K562 (cell line): Measurements from ENCODE around the gene SUMO3. TPM values are rescaled to one million over a fixed set of nuclear protein-coding genes. Genes with fewer than 3 reads are reported as not detected.

Source experiments
- BCL6 ChIP-seq: fragments of 250-450 bp; sonication (Bioruptor Pico); IDR thresholded peaks from 2 replicates; pipeline ENCODE4 v1.4.0; 2020
- BMI1 ChIP-seq: fragments of 150-350 bp; IDR thresholded peaks from 2 replicates; pipeline ENCODE4 v1.6.1; 2014; ENCODE audit warnings: low read length
- CBX5 ChIP-seq: IDR thresholded peaks from 2 replicates; pipeline ENCODE4 v1.6.1; 2014; ENCODE audit warnings: low read depth, borderline replicate concordance
- E2F5 ChIP-seq: sonication (generic); formaldehyde crosslinking; IDR thresholded peaks from 2 replicates; pipeline ENCODE4 v1.8.0; 2022; ENCODE audit warnings: mild to moderate bottlenecking, missing genetic modification reagents
- HMGN3 ChIP-seq: IDR thresholded peaks from 2 replicates; pipeline ENCODE4 v1.6.1; 2011; ENCODE audit warnings: borderline replicate concordance, low read depth, mild to moderate bottlenecking, mixed read lengths, low read length; ENCODE audit not compliant: insufficient read length; ENCODE audit errors: extremely low read depth
- HOMEZ ChIP-seq: fragments of 250-450 bp; sonication (Bioruptor Pico); IDR thresholded peaks from 2 replicates; pipeline ENCODE4 v1.4.0; 2020; ENCODE audit warnings: mild to moderate bottlenecking, moderate library complexity
- LEF1 ChIP-seq: fragments of 450-650 bp; IDR thresholded peaks from 2 replicates; pipeline ENCODE4 v1.6.1; 2016; ENCODE audit warnings: mild to moderate bottlenecking
- MAFG ChIP-seq: fragments of 450-650 bp; conservative IDR thresholded peaks from 2 replicates; pipeline ENCODE4 v1.6.1; 2016; ENCODE audit warnings: missing genetic modification characterization, missing compliant biosample characterization
- MYBL2 ChIP-seq, 2 experiments: fragments of 450-650 bp in 1 of 2; sonication (generic) in 1 of 2; formaldehyde crosslinking in 1 of 2; IDR thresholded peaks; 2 replicates each; pipeline versions ENCODE4 v1.6.1 to v1.8.1; 2017 to 2022; ENCODE audit warnings: borderline replicate concordance in 1 of 2, inconsistent platforms in 1 of 2, low read depth in 1 of 2, mild to moderate bottlenecking in 1 of 2, missing genetic modification reagents in 1 of 2, moderate library complexity in 1 of 2
- NCOA1 ChIP-seq: fragments of 450-650 bp; IDR thresholded peaks from 2 replicates; pipeline ENCODE4 v1.6.1; 2016; ENCODE audit warnings: low read depth
- NR0B1 ChIP-seq: fragments of 450-650 bp; IDR thresholded peaks from one replicate; pipeline ENCODE4 v1.6.1; 2018; ENCODE audit warnings: mild to moderate bottlenecking, moderate library complexity; ENCODE audit not compliant: partially characterized antibody
- NR2C1 ChIP-seq, 2 experiments: fragments of 450-650 bp; IDR thresholded peaks; 2 replicates each; pipeline ENCODE4 v1.6.1; 2017; ENCODE audit warnings: mild to moderate bottlenecking in 2 of 2, antibody characterized with exemption in 1 of 2, inconsistent platforms in 1 of 2, missing compliant biosample characterization in 1 of 2, missing genetic modification characterization in 1 of 2
- NUFIP1 ChIP-seq: fragments of 450-650 bp; IDR thresholded peaks from 2 replicates; pipeline ENCODE4 v1.6.1; 2018; ENCODE audit not compliant: partially characterized antibody
- PHF8 ChIP-seq: fragments of 200-600 bp; sonication (generic); IDR thresholded peaks from 2 replicates; pipeline ENCODE4 v1.6.1; 2012; ENCODE audit warnings: mixed run types, mild to moderate bottlenecking, inconsistent platforms, low read length, moderate library complexity, borderline replicate concordance
- SNIP1 ChIP-seq: fragments of 450-650 bp; IDR thresholded peaks from 2 replicates; pipeline ENCODE4 v1.7.1; 2017; ENCODE audit warnings: low read depth, mild to moderate bottlenecking
- TAL1 ChIP-seq: fragments of 450-650 bp; IDR thresholded peaks from 2 replicates; pipeline ENCODE4 v1.6.1; 2016; ENCODE audit warnings: mild to moderate bottlenecking
- TFE3 ChIP-seq: fragments of 450-650 bp; formaldehyde crosslinking; IDR thresholded peaks from 2 replicates; pipeline ENCODE4 v1.4.0; 2020; ENCODE audit warnings: mild to moderate bottlenecking, mixed read lengths
- ZBTB7A ChIP-seq: IDR thresholded peaks from 2 replicates; pipeline ENCODE4 v1.6.1; 2011; ENCODE audit warnings: low read depth, mild to moderate bottlenecking, low read length, moderate library complexity, borderline replicate concordance; ENCODE audit not compliant: control insufficient read depth
- ZNF280B ChIP-seq: fragments of 250-450 bp; sonication (Bioruptor Pico); IDR thresholded peaks from 2 replicates; pipeline ENCODE4 v1.5.1; 2021; ENCODE audit warnings: mild to moderate bottlenecking
- polyA plus RNA-seq, 8 experiments: library from polyadenylated mRNA; depleted of rRNA in 4 of 8; stranded (reverse) in 5 of 8; unstranded in 3 of 8; fragments of >200 nt; fragmentation: Nextera tagmentation in 2 of 8; fragmentation: Illumina TruSeq in 1 of 8; extraction: Ambion mirVana in 2 of 8; extraction: Trizol in 1 of 8; gene quantifications; 2 replicates each; pipeline versions ENCODE4 v1.2.1 to v1.2.3, GENCODE V29; 2011 to 2014; ENCODE audit warnings: inconsistent platforms in 1 of 8, missing spikeins in 1 of 8
- total RNA-seq, 7 experiments: library from RNA; depleted of rRNA in 6 of 7; stranded (reverse); fragments of >200 nt in 6 of 7; fragmentation: Illumina TruSeq in 2 of 7; extraction: Trizol in 2 of 7; gene quantifications; 2 replicates each; pipeline versions ENCODE4 v1.2.1 to v1.2.3, GENCODE V29; 2011 to 2021; ENCODE audit warnings: low replicate concordance in 1 of 7

SUMO3 gene
- total and polyA plus RNA-seq, 9 of the 15 experiments (the other 6 are each of a cell fraction or from before 2014, with no cell fraction given): 13.9 to 143 (median 113) TPM

GRCh38 chr21:44854664-44855446, 37.0 kb upstream of the SUMO3 start (continued):
- no peak; the same call in 1 of the 2 replicates for TF ChIP-seq MAFG (tag)
- peak; percentile 59; the same call in 1 of the 2 replicates for TF ChIP-seq NR2C1 (IDR thresholded peaks at IDR 0.05)
- peak; percentile 77 for TF ChIP-seq NR2C1 (tag; IDR thresholded peaks at IDR 0.05)
- TF ChIP-seq TFE3: no peak; the same call in 1 of the 2 replicates
- no peak for TF ChIP-seq NR0B1
- no peak for TF ChIP-seq SNIP1
- no peak for TF ChIP-seq MYBL2 (IDR thresholded peaks at IDR 0.05; ENCODE audit: low read depth)
- no peak for TF ChIP-seq MYBL2 (CRISPR knock-in tag; IDR thresholded peaks at IDR 0.05; ENCODE audit: borderline replicate concordance)
- TF ChIP-seq LEF1: peak; percentile 90; the same call in 1 of the 2 replicates
- TF ChIP-seq HOMEZ (CRISPR knock-in tag): 0 out of 2 replicates have a peak, but pooled peaks have one; percentile 13
- peak; percentile 38; the same call in 1 of the 2 replicates for TF ChIP-seq CBX5
- TF ChIP-seq ZNF280B (CRISPR knock-in tag): no peak
- peak; percentile 99 for TF ChIP-seq TAL1
- 0 out of 2 replicates have a peak, but pooled peaks have one; percentile 18 for TF ChIP-seq E2F5 (CRISPR knock-in tag)
- TF ChIP-seq NUFIP1: peak; percentile 79
- TF ChIP-seq BCL6 (CRISPR knock-in tag): peak; percentile 52; the same call in 1 of the 2 replicates
- TF ChIP-seq ZBTB7A: no peak
- peak; percentile 92 for TF ChIP-seq HMGN3
- TF ChIP-seq BMI1: 0 out of 2 replicates have a peak, but pooled peaks have one; percentile 5
- TF ChIP-seq PHF8: no peak; the same call in 1 of the 2 replicates
- peak; percentile 90 for TF ChIP-seq NCOA1
